Spleen (tissue), 7 donors: ENCODE data around the gene GATD1.

Experiments
- CTCF ChIP-seq, 11 experiments: fragments of 200-600 bp in 7 of 11; fragments of 450-650 bp in 4 of 11; sonication (generic) in 4 of 11; IDR thresholded peaks in 8 of 11; conservative IDR thresholded peaks in 3 of 11; 1 replicate in 7 of 11; 2 replicates in 4 of 11; pipeline versions ENCODE4 v1.4.0 to v1.8.0; 2016 to 2021; ENCODE audit warnings: antibody characterized with exemption in 11 of 11, inconsistent platforms in 4 of 11, mild to moderate bottlenecking in 1 of 11
- POLR2A ChIP-seq, 3 donors: fragments of 450-650 bp; IDR thresholded peaks; one replicate each; pipeline ENCODE4 v1.5.1; 2017; ENCODE audit warnings: antibody characterized with exemption in 3 of 3, mild to moderate bottlenecking in 1 of 3
- donor health status: DM: no; HTN: no; CAD: no; lungs with moderate emphysema.
- donor health status: DM: no; HTN: no; CAD: no.
- donor health status: DM: no; HTN: no; CAD: no.

DNA sequence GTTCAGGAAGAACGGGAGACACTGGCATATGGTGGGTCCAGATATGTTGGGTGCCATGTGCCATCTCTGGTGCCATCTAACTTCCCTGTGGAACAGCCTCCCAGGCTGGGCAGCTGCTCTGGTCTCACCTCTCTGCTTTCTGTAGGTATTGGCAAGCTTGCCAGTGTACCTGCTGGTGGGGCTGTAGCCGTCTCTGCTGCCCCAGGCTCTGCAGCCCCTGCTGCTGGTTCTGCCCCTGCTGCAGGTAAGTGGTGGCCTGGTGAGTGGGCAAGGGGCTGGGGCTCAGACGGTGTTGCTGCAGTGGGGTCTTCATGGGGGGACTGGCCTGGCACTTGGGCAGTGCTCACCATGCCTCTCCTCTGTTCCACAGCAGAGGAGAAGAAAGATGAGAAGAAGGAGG is 35.1 kb upstream of the GATD1 start:
- no peak for TF ChIP-seq CTCF (IDR thresholded peaks at IDR 0.05 in 8 of 11, conservative IDR thresholded peaks at IDR 0.05 in 3 of 11)
- no peak for TF ChIP-seq POLR2A (IDR thresholded peaks at IDR 0.05)
